AG04450 (cell line): Measurements from ENCODE around the gene FOLR1. TPM values are rescaled to one million over a fixed set of nuclear protein-coding genes. Genes with fewer than 3 reads are reported as not detected.
"Not testable (repeated sequence)": the region's sequence is repeated elsewhere in the genome, so short reads cannot be mapped to it uniquely, and the experiment has no call there.

Experiments
- CTCF ChIA-PET: fragments of 300-600, 350-600 bp; formaldehyde crosslinking; extraction: SDS; loops from one replicate; lab custom pipeline; 2022; ENCODE audit warnings: antibody characterized with exemption, inconsistent platforms; lab: Charles Lee
- POLR2A ChIA-PET: fragments of 350-600 bp; formaldehyde crosslinking; extraction: SDS; loops from one replicate; lab custom pipeline; 2021; ENCODE audit warnings: antibody characterized with exemption, inconsistent platforms; lab: Yijun Ruan, JAX
- DNase-seq: peaks from one replicate; pipeline ENCODE4 v3.0.0-alpha.2; 2011; ENCODE audit warnings: low read depth, low spot score
- H3K27ac ChIP-seq: one replicate; pipeline ENCODE4 v1.5.1; 2012; ENCODE audit warnings: low read depth, low read length, control low read depth
- H3K27me3 ChIP-seq: one replicate; pipeline ENCODE4 v1.6.0; 2012; ENCODE audit warnings: low read length; ENCODE audit not compliant: control insufficient read depth, insufficient read depth
- H3K4me3 ChIP-seq: 2 replicates; pipeline ENCODE4 v1.5.1; 2011; ENCODE audit warnings: mild to moderate bottlenecking, low read depth, low read length, control low read depth
- H3K9me3 ChIP-seq: 2 replicates; pipeline ENCODE4 v1.5.1; 2012; ENCODE audit warnings: low read length; ENCODE audit not compliant: control insufficient read depth, insufficient read depth
- CTCF ChIP-seq: IDR thresholded peaks from 2 replicates; pipeline ENCODE4 v1.5.1; 2011; ENCODE audit warnings: low read depth, low read length, control low read depth, inconsistent platforms
- polyA plus RNA-seq: library from polyadenylated mRNA; depleted of rRNA; stranded (reverse); fragments of >200 nt; gene quantifications from 2 replicates; pipeline ENCODE4 v1.2.3, GENCODE V29; 2011

FOLR1 gene
- polyA plus RNA-seq, 1 experiment = 0.19 TPM

DNA sequence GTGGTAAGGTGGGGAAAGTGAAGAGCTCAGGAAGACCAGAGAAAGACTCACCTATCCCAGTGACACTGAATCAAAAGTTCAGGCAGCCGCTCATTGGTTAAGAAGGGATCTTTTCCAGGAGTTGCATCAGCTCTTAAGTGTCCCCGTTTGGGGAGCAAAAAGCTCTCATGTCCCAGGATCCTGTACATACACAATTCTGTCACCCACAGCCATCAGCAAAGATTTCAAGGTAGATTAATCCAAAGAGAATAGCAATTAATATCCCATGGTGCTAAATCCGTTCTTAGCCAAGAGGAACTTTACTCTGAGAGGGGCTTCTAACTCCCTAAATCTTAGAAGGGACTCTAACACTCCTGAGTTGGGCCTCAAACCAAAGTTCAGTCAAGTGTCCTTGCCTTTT, 37.1 kb upstream of the FOLR1 start:
- no peak overlapping the region for H3K4me3 ChIP-seq
- no peaks in the 10 kb centered on the region for H3K27me3 ChIP-seq
- no peaks in the 10 kb centered on the region for H3K9me3 ChIP-seq
- DNase-seq = no peak
- ChIA-PET CTCF (interaction anchor here (3.7 kb wide), 1 partner anchor 10 kb away, joined by 24 read pairs; no protein-coding TSS in a partner anchor), POLR2A (no interaction called here)
- TF ChIP-seq CTCF = no peak
- H3K27ac ChIP-seq = no peak overlapping the region

GRCh38 chr11:72155751-72156150, 36.2 kb upstream of the FOLR1 start:
- no peak overlapping the region for H3K4me3 ChIP-seq
- POLR2A ChIA-PET = no interaction called here
- no peaks in the 10 kb centered on the region for H3K9me3 ChIP-seq
- DNase-seq = no peak
- TF ChIP-seq CTCF = no peak
- CTCF ChIA-PET = no interaction called here
- H3K27ac ChIP-seq = no peak overlapping the region
- no peaks in the 10 kb centered on the region for H3K27me3 ChIP-seq

- no peak for DNase-seq
- no peaks in the 10 kb centered on the region for H3K9me3 ChIP-seq
- H3K27me3 ChIP-seq = no peaks in the 10 kb centered on the region
- no peak for TF ChIP-seq CTCF
- ChIA-PET POLR2A (no interaction called here), CTCF (interaction anchor here (0.9 to 1.0 kb wide), 2 partner anchors 26 to 273 kb away, joined by 3 to 4 read pairs; no protein-coding TSS in a partner anchor)
- H3K27ac ChIP-seq = no peak overlapping the region
- H3K4me3 ChIP-seq = no peak overlapping the region
These were observed 34.8 kb upstream of the FOLR1 start for GRCh38 chr11:72157131-72157530.

GRCh38 chr11:72160319-72160718, 31.6 kb upstream of the FOLR1 start:
- no peak for TF ChIP-seq CTCF
- H3K9me3 ChIP-seq = no peaks in the 10 kb centered on the region
- DNase-seq = no peak
- ChIA-PET CTCF (interaction anchor here (1.9 to 2.4 kb wide), 2 partner anchors 16 to 271 kb away, joined by 7 to 11 read pairs; no protein-coding TSS in a partner anchor), POLR2A (interaction anchor here (0.6 kb wide), 1 partner anchor 76 kb away, joined by 3 read pairs; no protein-coding TSS in a partner anchor)
- H3K27ac ChIP-seq = no peak overlapping the region
- no peak overlapping the region for H3K4me3 ChIP-seq
- H3K27me3 ChIP-seq = no peaks in the 10 kb centered on the region

- POLR2A ChIA-PET = no interaction called here
- no peak for TF ChIP-seq CTCF
- Histone ChIP-seq H3K4me3 (no peak overlapping the region), H3K27me3 (no peaks in the 10 kb centered on the region), H3K9me3 (no peaks in the 10 kb centered on the region), H3K27ac (no peak overlapping the region)
- CTCF ChIA-PET = interaction anchor here (0.7 kb wide), 1 partner anchor 20 kb away, joined by 4 read pairs; no protein-coding TSS in a partner anchor
- DNase-seq = no peak
These were observed 28.9 kb upstream of the FOLR1 start for GRCh38 chr11:72162891-72163492.

DNA sequence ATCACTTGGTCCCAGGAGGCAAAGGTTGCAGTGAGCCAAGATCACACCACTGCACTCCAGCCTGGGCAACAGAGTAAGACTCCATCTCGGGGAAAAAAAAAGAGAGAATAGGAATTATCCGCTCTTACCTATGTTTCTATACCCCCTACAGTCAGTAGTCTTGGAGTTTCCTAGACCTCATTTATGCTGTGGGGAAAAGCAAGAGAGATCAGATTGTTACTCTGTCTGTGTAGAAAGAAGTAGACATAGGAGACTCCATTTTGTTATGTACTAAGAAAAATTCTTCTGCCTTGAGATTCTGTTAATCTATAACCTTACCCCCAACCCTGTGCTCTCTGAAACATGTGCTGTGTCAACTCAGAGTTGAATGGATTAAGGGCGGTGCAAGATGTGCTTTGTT, 27.8 kb upstream of the FOLR1 start:
- POLR2A ChIA-PET, H3K4me3 ChIP-seq, DNase-seq, H3K27me3 ChIP-seq, H3K9me3 ChIP-seq, CTCF ChIA-PET, H3K27ac ChIP-seq: not testable (repeated sequence)

DNA sequence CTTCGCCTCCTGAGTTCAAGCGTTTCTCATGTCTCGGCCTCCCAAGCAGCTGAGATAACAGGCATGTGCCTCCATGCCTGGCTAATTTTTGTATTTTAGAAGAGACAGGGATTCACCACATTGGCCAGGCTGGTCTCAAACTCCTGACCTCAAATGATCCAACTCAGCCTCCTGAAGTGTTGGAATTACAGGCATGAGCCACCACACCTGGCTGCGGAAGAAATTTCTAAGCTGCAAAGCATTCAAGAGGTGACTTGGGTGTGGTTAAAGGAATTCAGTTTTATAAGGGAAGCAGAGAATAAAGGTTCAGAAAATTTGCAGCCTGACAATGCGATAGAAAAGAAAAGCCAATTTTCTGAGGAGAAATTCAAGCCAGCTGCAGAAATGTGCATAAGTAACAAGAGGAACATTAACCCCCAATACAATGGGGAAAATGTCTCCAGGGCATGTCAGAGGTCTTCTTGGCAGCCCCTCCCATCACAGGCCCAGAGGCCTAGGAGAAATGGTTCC, 22.8 kb upstream of the FOLR1 start:
- H3K27ac ChIP-seq, H3K4me3 ChIP-seq, H3K27me3 ChIP-seq, POLR2A ChIA-PET, DNase-seq, H3K9me3 ChIP-seq: not testable (repeated sequence)
- CTCF ChIA-PET = interaction anchor here (4.0 kb wide), 1 partner anchor 14 kb away, joined by 22 read pairs; no protein-coding TSS in a partner anchor
